Hepatocyte (in vitro differentiated cells): ENCODE data around the gene SOX18. TPM values are rescaled to one million over a fixed set of nuclear protein-coding genes. Genes with fewer than 3 reads are reported as not detected.

Source experiments
- DNase-seq: peaks from one replicate; pipeline ENCODE4 v3.0.0-alpha.2; 2016; ENCODE audit warnings: low spot score
- H2AFZ ChIP-seq: fragments of 200-600 bp; sonication (generic); 2 replicates; pipeline ENCODE4 v1.6.0; 2016; ENCODE audit warnings: antibody characterized with exemption, mild to moderate bottlenecking
- H3K27ac ChIP-seq: fragments of 200-600 bp; sonication (generic); 2 replicates; pipeline ENCODE4 v1.5.1; 2016; ENCODE audit warnings: mild to moderate bottlenecking
- H3K27me3 ChIP-seq: fragments of 200-600 bp; sonication (generic); 2 replicates; pipeline ENCODE4 v1.6.1; 2016
- H3K36me3 ChIP-seq: fragments of 200-600 bp; sonication (generic); replicated peaks from 2 replicates; pipeline ENCODE4 v1.5.1; 2016; ENCODE audit warnings: low read depth; ENCODE audit not compliant: insufficient read depth
- H3K4me1 ChIP-seq: fragments of 200-600 bp; sonication (generic); 2 replicates; pipeline ENCODE4 v1.5.1; 2016; ENCODE audit warnings: mild to moderate bottlenecking, moderate library complexity; ENCODE audit not compliant: insufficient read depth
- H3K4me2 ChIP-seq: fragments of 200-600 bp; sonication (generic); 2 replicates; pipeline ENCODE4 v1.6.0; 2016
- H3K4me3 ChIP-seq: fragments of 200-600 bp; sonication (generic); 2 replicates; pipeline ENCODE4 v1.5.1; 2016; ENCODE audit warnings: mild to moderate bottlenecking
- H3K79me2 ChIP-seq: fragments of 200-600 bp; sonication (generic); 2 replicates; pipeline ENCODE4 v1.6.0; 2017; ENCODE audit warnings: mild to moderate bottlenecking
- H3K9me2 ChIP-seq: fragments of 200-600 bp; sonication (generic); replicated peaks from 2 replicates; pipeline ENCODE4 v1.6.0; 2017; ENCODE audit warnings: mild to moderate bottlenecking; ENCODE audit not compliant: insufficient read depth
- H3K9me3 ChIP-seq: fragments of 200-600 bp; sonication (generic); 2 replicates; pipeline ENCODE4 v1.5.1; 2016; ENCODE audit warnings: low read depth, mild to moderate bottlenecking
- H4K20me1 ChIP-seq: fragments of 200-600 bp; sonication (generic); 2 replicates; pipeline ENCODE4 v1.6.0; 2016; ENCODE audit warnings: mild to moderate bottlenecking; ENCODE audit not compliant: insufficient read depth, poor library complexity, severe bottlenecking
- EZH2 ChIP-seq: fragments of 200-600 bp; sonication (generic); IDR thresholded peaks from 2 replicates; pipeline ENCODE4 v1.6.1; 2016; ENCODE audit warnings: antibody characterized with exemption, mild to moderate bottlenecking, borderline replicate concordance
- EZH2phosphoT487 ChIP-seq: fragments of 200-600 bp; sonication (generic); IDR thresholded peaks from one replicate; pipeline ENCODE4 v1.6.1; 2018; ENCODE audit warnings: antibody characterized with exemption, mild to moderate bottlenecking, low read depth, moderate library complexity; ENCODE audit not compliant: unreplicated experiment, severe bottlenecking
- WGBS: methylation state at CpG from one replicate; pipeline ENCODE4 v1.1.6; 2016; ENCODE audit warnings: low lambda C conversion rate; ENCODE audit errors: missing lambda C conversion rate; 5-methylcytosine and 5-hydroxymethylcytosine counted together
- polyA plus RNA-seq: library from polyadenylated mRNA; unstranded; fragments of >200 nt; fragmentation: Nextera tagmentation; extraction: Ambion mirVana; gene quantifications from 2 replicates; pipeline ENCODE4 v1.2.1, GENCODE V29; 2016
- total RNA-seq: library from RNA; depleted of rRNA; stranded (reverse); fragments of >200 nt; gene quantifications from 2 replicates; pipeline ENCODE4 v1.2.3, GENCODE V29; 2014
- TF ChIP-seq, protein P1 (sequence below): fragments of 200-600 bp; sonication (generic); IDR thresholded peaks from 2 replicates; pipeline ENCODE4 v1.5.1; 2016; ENCODE audit warnings: antibody characterized with exemption, mild to moderate bottlenecking; ENCODE audit not compliant: poor library complexity

SOX18 gene
- total and polyA plus RNA-seq, 2 experiments from 2014 or later, result 2.0 TPM; not detected in 1

DNA sequence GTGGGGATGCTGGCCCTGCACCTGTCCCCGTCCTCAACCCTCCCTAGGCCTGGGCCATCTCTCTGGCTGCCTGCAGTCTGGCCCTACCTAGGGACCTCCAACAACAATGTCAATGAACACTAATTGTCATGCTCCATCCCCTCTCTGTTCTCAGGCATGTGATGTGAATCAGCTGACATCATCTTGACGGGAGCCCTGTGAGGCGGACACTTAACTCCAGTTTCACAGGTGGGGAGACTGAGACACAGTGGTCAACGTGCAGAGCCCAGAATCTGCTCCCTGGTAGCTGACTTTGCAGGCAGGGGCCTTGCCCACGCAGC is 12.8 kb upstream of the SOX18 start:
- Histone ChIP-seq H3K79me2 (peaks cover 12% of the 10 kb centered on the region), H2AFZ (peak overlapping the region; percentile 74), H3K27ac (peak overlapping the region; percentile 93), H4K20me1 (no peaks in the 10 kb centered on the region), H3K36me3 (no peaks in the 10 kb centered on the region), H3K4me3 (no peak overlapping the region), H3K4me2 (peak overlapping the region; percentile 86), H3K4me1 (peaks cover 17% of the 10 kb centered on the region), H3K9me2 (no peaks in the 10 kb centered on the region), H3K9me3 (no peaks in the 10 kb centered on the region), H3K27me3 (no peaks in the 10 kb centered on the region)
- WGBS, result 74% methylated on average over 5 of the region's 5 CpGs
- TF ChIP-seq EZH2phosphoT487, result no peak
- DNase-seq, result no peak

DNA sequence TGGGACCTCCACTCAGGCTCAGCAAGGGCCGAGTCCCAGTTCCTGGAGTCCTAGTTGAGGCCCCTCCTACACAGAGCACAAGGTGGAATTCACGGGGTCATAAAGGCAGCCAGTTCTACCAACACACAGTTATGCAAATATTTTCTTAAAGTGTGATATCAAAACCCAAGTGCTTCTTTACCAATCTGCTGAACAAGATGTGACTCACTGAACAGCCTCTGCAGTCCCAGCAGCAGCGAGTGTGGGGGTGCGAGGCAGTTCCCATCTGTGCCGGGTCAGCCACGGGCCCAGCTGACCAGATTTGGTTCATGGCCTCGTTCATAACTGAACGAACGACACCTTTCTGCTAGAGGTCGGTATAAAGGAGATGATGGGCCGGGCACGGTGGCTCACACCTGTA is 9.1 kb upstream of the SOX18 start:
- no peaks in the 10 kb centered on the region for H3K9me3 ChIP-seq
- no peaks in the 10 kb centered on the region for H3K36me3 ChIP-seq
- TF ChIP-seq, protein P1, sequence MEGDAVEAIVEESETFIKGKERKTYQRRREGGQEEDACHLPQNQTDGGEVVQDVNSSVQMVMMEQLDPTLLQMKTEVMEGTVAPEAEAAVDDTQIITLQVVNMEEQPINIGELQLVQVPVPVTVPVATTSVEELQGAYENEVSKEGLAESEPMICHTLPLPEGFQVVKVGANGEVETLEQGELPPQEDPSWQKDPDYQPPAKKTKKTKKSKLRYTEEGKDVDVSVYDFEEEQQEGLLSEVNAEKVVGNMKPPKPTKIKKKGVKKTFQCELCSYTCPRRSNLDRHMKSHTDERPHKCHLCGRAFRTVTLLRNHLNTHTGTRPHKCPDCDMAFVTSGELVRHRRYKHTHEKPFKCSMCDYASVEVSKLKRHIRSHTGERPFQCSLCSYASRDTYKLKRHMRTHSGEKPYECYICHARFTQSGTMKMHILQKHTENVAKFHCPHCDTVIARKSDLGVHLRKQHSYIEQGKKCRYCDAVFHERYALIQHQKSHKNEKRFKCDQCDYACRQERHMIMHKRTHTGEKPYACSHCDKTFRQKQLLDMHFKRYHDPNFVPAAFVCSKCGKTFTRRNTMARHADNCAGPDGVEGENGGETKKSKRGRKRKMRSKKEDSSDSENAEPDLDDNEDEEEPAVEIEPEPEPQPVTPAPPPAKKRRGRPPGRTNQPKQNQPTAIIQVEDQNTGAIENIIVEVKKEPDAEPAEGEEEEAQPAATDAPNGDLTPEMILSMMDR, result no peak
- no peak for TF ChIP-seq EZH2phosphoT487
- no peaks in the 10 kb centered on the region for H3K9me2 ChIP-seq
- H3K4me1 ChIP-seq, result peaks cover 27% of the 10 kb centered on the region
- no peak for DNase-seq
- no peaks in the 10 kb centered on the region for H3K27me3 ChIP-seq
- H3K79me2 ChIP-seq, result peaks cover 3% of the 10 kb centered on the region
- H3K4me2 ChIP-seq, result no peak overlapping the region
- H3K27ac ChIP-seq, result no peak overlapping the region
- 81% methylated on average over 12 of the region's 12 CpGs for WGBS
- no peak overlapping the region for H2AFZ ChIP-seq
- no peak overlapping the region for H3K4me3 ChIP-seq
- H4K20me1 ChIP-seq, result no peaks in the 10 kb centered on the region

DNA sequence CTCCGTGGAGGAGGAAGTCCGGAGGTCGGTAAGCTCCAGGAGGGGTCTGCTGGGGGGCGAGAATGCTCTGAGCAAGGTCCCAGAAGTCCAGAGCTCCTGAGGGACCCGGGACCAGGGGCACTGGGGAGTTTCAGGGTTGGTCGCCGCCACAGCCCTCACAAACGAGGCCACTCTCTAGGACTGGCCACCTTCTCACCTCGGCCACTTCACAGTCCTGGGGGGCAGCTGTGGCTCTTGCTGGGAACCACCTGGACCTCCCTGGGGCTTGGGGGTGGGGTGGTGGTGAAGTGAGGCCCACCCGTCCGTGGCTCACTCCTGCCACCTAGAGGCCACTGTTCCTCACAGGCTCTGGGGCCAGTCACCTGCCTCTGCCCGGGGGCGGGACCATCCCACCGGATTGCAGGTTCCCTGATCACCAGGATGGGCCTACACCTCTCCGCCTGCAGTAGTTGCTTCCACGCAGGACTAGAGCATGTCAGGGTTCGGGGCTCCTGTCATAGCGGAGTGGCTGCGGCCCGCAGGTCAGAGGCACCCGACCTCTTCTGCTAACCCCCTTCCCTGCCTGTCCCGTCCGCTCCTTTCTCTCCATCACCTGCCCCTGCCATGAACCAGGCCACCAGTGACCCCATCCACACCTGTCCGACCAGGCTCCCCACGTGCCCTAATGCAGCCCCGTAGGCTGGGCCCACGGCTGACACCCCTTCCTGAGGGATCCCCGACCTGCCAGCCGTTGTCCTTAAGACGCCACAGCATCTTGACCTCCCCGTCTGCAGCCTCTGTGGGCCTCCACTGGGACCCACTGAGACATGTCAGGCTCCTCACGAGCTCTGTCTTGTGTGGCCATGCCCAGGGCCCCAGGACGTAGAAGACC is 8.4 kb upstream of the SOX18 start:
- Histone ChIP-seq H4K20me1 (no peaks in the 10 kb centered on the region), H3K9me3 (no peaks in the 10 kb centered on the region), H3K27ac (no peak overlapping the region), H3K36me3 (no peaks in the 10 kb centered on the region), H2AFZ (no peak overlapping the region), H3K79me2 (no peaks in the 10 kb centered on the region), H3K4me1 (peaks cover 27% of the 10 kb centered on the region), H3K4me2 (no peak overlapping the region), H3K4me3 (no peak overlapping the region), H3K9me2 (no peaks in the 10 kb centered on the region), H3K27me3 (no peaks in the 10 kb centered on the region)
- TF ChIP-seq EZH2, result no peak
- TF ChIP-seq, protein P1, result peak; percentile 79
- peak; percentile 87 for DNase-seq
- 39% methylated on average over 32 of the region's 33 CpGs for WGBS

DNA sequence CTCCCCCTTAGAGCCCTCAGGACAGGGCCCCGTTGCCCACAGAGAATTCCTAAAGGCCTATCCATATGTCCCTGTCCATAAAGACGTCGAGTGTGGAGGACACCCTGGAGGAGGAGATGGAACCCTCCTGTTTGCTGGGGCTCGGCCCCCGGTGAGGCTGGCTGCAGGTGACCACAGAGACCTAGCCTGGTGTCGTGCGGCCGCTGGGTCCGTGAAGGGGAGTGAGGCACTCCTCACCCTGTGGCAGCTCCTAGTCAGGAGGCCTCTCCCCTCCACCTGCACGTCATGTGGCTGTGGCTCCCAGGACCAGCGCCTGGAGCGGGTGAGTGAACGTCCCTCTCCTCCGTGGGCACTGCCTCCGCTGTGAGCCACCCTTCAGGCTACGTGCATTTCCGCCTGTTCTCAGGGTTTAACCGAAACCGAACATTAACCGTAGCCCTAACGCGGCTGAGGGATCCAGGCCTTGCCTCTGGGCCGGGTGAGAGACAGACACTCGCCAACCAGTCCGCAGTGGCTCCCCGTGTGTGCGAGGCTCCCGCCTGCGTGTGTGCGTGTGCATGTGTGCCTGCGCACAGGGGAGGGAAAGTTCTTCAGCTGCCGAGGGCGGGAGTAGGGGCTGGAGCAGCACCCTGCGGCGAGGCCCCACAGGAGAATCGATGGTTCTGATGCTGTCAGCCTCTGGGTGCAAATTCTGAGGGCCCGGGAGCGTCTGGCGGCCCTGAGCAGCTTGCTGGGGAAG is 7.6 kb upstream of the SOX18 start:
- no peak overlapping the region for H3K4me3 ChIP-seq
- TF ChIP-seq, protein P1, result no peak
- no peak for TF ChIP-seq EZH2
- TF ChIP-seq EZH2phosphoT487, result no peak
- no peaks in the 10 kb centered on the region for H3K79me2 ChIP-seq
- H3K36me3 ChIP-seq, result no peaks in the 10 kb centered on the region
- H4K20me1 ChIP-seq, result no peaks in the 10 kb centered on the region
- H3K9me3 ChIP-seq, result no peaks in the 10 kb centered on the region
- H3K27me3 ChIP-seq, result no peaks in the 10 kb centered on the region
- 78% methylated on average over 36 of the region's 39 CpGs for WGBS
- DNase-seq, result no peak
- H3K4me2 ChIP-seq, result no peak overlapping the region
- H3K9me2 ChIP-seq, result no peaks in the 10 kb centered on the region
- no peak overlapping the region for H2AFZ ChIP-seq
- peaks cover 21% of the 10 kb centered on the region for H3K4me1 ChIP-seq
- H3K27ac ChIP-seq, result no peak overlapping the region
